NCI-H2227 treated with DMSO at 0.1 percent for 48 hours (cell line): ENCODE measurements around the gene FBLN1.
"Not testable (repeated sequence)": the region's sequence is repeated elsewhere in the genome, so short reads cannot be mapped to it uniquely, and the experiment has no call there.

Experiments
- DNase-seq: peaks from one replicate; lab custom pipeline; 2025; lab: John Stamatoyannopoulos, UW

The FBLN1 gene

GRCh38 chr22:45612940-45613339 lies 110.3 kb downstream of the FBLN1 start:
- DNase-seq = no peak

DNA sequence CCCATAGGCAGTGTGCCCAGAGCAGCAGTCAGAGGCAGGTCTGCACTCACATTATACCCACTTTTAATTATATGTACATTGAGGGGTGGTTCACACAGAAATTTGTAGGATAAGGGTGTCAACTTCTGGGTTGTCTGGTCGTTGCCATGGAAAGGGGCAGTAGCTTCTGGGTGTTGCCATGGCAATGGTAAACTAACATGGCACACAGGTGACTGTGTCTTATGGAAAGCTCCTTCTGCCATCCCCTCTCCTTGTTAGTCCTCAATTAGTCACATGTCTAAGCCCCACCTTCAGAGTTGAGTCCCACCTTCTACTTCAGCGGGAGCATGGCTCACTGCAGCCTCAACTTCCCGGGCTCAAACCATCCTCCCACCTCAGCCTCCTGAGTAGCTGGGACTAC lies 112.7 kb downstream of the FBLN1 start:
- DNase-seq = no peak

DNA sequence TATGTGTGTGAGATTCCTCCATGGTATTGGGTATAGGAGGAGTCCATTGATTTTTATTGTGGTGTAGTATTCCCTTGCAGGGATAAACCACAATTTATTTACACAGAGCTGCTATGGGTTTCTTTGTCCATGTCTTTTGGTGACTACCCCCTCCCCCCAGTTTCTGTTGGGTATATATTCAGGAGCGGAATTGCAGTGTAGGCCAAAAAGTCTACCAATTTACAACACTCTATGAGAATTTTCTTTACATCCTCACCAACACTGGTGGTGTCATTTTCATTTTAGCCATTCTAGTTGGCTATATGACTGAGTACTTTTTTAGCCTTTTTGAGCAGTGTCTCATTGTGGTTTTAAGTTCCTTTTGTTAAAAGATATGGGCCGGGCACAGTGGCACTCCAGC lies 113.7 kb downstream of the FBLN1 start:
- no peak for DNase-seq

GRCh38 chr22:45617948-45618347 lies 115.3 kb downstream of the FBLN1 start:
- DNase-seq = no peak

DNA sequence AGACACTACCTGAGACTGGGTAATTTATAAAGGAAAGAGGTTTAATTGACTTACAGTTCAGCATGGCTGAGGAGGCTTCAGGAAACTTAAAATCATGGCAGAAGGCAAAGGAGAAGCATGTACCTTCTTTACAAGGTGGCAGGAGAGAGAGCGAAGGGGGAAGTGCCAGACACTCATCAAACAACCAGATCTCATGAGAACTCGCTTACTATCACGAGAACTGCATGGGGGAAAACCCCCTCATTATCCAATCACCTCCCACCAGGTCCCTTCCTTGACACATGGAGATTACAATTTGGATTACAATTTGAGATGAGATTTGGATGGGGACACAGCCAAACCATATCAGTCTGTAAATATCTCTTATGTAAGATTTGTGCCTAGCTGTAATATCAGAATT lies 118.0 kb downstream of the FBLN1 start:
- no peak for DNase-seq

DNA sequence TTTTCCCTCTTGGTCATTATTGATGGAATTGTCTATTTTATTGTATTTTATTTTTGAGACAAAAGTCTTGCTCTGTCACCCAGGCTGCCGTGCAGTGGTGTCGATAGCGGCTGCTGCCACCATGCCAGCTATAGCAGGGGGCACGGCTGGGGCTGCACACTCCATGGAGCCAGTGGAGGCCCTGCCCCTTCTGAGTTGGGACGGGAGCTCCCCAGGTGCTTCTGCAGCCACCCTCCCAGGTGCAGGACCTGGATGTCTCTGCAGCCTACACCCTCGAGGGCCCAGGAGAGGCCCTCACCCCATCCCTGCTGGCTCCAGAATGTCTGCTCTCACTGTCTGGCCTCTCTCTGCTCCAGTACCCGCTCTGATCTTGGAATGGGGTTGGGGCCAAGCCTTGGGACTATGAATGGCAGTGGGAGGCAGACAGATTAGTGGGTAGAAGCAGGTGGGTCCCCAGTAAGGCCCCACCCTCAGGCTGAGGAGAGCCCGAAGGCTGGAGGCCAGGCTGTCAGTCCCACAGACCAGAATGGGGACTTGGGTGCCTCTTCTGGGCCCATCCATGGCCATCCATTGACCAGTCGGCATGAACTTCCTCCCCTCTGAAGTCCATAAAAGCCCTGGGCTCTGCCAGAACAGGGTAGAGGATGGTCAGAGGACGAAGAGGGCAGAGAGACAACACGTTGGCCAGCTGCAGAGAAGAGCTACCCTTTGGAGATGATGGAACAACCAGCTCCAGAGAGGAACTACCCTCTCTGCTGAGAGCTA lies 119.3 kb downstream of the FBLN1 start:
- DNase-seq = no peak

DNA sequence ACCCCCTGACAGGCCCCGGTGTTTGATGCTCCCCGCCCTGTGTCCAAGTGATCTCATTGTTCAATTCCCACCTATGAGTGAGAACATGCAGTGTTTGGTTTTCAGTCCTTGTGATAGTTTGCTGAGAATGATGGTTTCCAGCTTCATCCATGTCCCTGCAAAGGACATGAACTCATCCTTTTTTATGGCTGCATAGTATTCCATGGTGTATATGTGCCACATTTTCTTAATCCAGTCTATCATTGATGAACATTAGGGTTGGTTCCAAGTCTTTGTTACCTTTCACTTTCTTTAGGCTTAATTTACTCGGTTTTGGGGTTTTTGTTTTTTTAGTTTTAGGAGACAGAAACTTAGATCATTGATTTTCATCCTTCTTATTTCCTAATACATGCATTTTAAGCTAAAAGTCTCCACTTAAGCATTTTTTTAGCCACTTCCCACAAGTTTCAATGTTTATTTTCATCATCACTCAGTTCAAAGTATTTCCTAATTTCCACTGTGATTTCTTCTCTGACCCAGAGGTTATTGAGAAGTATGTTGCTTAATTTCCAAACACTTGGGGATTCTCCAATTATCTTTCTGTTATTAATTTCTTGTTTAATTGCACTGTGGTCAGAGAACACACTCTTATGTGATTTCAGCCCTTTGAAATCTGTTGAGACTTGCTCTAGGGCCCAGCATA lies 120.9 kb downstream of the FBLN1 start:
- not testable (repeated sequence) for DNase-seq

- DNase-seq = no peak
Measured at GRCh38 chr22:45626198-45626651, 123.5 kb downstream of the FBLN1 start.

DNA sequence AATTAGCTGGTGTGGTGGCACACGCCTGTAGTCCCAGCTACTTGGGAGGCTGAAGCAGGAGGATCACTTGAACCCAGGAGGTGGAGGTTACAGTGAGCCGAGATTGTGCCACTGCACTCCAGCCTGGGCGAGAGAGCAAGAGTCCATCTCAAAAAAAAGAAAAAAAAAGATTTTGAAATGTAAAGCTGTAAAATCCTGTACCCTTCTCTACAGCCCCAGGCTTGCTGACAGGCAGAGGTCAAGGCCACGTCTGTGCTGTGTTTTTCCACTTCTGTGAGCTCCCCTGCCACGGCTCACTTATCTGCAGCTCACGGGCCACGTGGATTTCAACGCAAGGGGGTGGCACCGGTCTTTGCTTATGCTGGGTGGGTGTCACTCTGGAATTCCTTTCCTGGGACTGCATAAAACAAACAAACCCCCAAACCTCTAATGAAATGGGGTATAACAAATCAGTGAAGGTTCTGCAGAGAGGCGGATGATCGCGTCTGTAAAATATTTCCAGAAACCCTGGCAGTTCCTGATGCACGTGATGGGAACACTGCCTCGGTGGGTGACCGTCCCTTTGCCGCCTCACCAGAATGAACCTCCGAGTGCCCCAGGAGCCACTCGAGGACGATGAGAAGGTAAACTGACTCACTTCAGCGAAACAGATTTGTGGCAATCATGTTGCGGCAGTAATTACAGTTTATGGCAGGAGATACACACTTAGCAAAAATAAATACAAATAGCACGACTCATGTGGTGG lies 125.0 kb downstream of the FBLN1 start:
- DNase-seq = no peak

GRCh38 chr22:45628515-45628914 lies 125.8 kb downstream of the FBLN1 start:
- DNase-seq = no peak

GRCh38 chr22:45629469-45630089 lies 126.9 kb downstream of the FBLN1 start:
- no peak for DNase-seq

DNA sequence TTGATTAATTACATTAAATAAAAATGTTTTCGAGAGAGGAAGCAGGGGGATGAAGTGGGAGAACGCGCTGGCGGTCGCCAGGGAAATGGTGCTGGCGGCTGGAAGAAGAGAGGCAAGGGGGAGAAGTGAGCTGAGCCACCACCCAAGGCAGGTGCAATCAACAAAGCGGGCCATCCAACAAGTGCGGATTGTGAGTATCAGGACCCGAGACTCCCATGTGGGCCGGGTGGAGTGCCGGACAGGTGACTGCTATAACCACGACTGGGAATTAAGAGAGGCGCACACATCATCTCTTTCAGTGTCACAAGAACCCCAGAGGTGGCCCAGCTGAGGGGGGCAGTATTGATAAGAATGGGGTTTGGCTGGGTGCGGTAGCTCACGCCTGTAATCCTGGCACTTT lies 127.8 kb downstream of the FBLN1 start:
- no peak for DNase-seq

DNA sequence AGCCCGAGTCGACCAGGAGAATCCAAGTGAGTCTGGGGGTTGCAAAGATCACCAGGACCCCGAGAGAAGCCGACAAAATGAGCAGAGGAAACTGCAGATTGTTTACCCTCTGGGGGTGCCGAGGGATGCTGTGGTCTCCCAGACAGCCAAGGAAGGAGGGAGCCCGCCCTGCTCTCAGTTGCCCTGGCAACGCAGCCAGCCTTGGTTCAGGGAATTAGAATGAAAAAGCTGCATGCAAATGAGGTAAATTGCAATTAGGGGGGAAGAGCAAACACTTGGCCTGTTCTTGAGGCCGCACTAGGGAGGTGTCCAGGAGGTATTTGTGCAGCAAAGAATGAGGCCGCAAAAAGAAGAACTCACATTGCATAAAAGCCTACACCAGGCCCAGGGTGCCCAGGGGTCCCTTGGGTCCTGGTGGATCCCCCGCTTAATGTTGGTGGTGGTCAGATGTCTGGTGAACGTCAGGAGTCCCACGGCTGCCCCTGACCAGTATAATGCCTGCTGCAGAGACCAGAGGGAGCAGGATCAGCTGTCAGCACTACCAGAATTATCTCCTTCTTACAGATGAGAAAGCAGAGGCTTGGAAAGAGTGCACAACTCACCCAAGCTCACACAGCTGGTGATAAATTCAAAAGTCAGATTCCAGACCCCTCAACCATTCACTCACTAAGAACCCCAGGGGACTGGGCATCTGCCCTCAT lies 128.6 kb downstream of the FBLN1 start:
- DNase-seq = no peak

- DNase-seq = no peak
Measured at GRCh38 chr22:45631841-45632238, 129.2 kb downstream of the FBLN1 start.

- DNase-seq = no peak
Measured at GRCh38 chr22:45632791-45633515, 130.3 kb downstream of the FBLN1 start.

GRCh38 chr22:45636683-45637082 lies 134.0 kb downstream of the FBLN1 start:
- no peak for DNase-seq

GRCh38 chr22:45638197-45638596 lies 135.5 kb downstream of the FBLN1 start:
- no peak for DNase-seq

DNA sequence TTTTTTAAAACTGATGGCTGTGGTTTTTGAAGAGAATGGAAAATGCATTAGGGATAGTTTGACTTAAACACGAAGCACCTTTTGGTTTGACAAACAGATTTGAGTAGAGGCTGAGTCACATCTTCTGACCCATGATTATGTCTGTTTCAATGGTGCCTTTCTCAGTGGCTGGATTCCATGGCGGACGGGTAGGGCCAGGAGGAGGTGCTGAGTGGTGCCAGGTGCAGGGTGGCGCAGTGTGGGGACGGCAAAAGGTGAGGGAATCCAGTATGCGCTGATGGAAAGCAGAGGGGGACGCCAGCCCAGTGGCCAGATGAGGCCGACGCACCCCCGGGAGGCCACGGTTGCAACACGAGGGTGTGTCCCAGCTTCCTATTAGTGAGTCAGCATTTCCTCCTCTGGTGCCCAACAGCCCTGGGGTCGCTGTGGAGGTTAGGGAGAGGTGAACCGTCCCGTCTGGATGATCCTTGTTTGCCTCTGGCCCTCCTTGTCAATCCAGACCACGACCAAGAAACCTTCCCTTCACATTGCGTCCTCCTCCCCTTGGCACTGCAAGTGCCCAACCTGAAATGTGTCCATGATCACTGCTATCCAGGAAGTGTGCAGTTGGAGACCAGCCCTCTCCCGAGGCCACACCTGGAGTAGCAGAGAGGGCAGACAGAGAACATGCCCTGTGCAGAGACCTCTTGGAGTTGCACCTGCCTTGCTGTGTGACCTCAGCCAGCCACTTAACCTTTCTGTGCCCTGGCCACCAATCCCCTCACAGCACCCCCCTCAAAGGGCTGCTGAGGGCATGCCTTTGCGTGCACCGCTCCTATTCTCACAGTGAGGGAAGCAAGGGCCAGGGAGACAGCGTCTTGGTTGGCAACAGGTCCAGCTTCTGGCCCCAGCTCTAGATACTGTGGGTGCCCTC lies 136.4 kb downstream of the FBLN1 start:
- DNase-seq = no peak

- DNase-seq = no peak
Measured at GRCh38 chr22:45639747-45640102, 137.0 kb downstream of the FBLN1 start.

DNA sequence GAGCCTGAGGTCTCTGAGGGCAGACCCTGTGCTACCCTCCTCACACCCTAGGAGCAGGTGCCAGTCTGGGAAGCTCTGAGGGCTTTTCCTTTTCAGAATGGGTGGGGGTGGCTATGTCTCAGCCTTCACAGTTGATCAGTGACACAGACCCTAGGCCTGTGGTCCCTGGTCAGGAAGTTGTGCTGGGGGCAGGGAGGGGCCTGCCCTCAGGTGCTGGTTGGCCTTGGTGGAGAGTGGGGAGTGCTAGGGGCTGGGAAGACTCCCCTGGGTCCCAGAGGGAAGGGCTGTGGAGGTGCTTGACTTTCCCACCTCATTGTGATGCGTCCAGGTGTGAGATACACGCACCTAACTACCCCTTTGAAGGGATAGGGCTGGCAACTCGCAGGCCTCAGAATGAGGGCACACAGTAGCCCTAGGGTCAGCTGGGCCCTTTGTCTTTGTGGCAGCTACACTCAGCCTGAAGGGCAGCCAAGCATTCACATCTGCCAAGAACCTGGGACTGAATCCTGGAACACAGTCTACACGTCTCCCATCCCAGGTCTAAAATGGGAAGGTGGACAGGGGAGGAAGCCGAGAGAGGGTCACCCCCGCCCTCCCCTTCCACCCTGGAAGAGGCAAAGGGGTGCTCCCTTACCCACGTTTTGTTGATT lies 137.7 kb downstream of the FBLN1 start:
- DNase-seq = no peak
